Upper lobe of left lung (tissue), 6 donors: ENCODE data around the gene ERRFI1. TPM values are rescaled to one million over a fixed set of nuclear protein-coding genes. Genes with fewer than 3 reads are reported as not detected.
A peak's percentile ranks its signal among the peaks of the same experiment; 100 is the strongest.

ENCODE experiments used
- ATAC-seq, 2 donors: fragments of 200-7000 bp; cut with Tn5 transposase; one replicate each; pipeline ENCODE4 v1.9.1; 2022; ENCODE audit warnings: mild to moderate bottlenecking in 2 of 2, moderate library complexity in 2 of 2; ENCODE audit not compliant: low FRiP score in 2 of 2
- DNase-seq, 2 donors: peaks; one replicate each; pipeline ENCODE4 v3.0.0-alpha.2; 2019 to 2020
- H3K27ac ChIP-seq, 4 donors: fragments of 200-600 bp; sonication (generic); one replicate each; pipeline ENCODE4 v1.5.1; 2016 to 2019
- H3K27me3 ChIP-seq, 4 donors: fragments of 200-600 bp; sonication (generic); one replicate each; pipeline ENCODE4 v1.5.1; 2017 to 2019
- H3K36me3 ChIP-seq, 4 donors: fragments of 200-600 bp; sonication (generic); one replicate each; pipeline ENCODE4 v1.5.1; 2016 to 2019
- H3K4me1 ChIP-seq, 4 donors: fragments of 200-600 bp; sonication (generic); one replicate each; pipeline ENCODE4 v1.5.1; 2018 to 2019
- H3K4me3 ChIP-seq, 4 donors: fragments of 200-600 bp; sonication (generic); one replicate each; pipeline ENCODE4 v1.5.1; 2017 to 2019; ENCODE audit warnings: mild to moderate bottlenecking in 2 of 4, moderate library complexity in 1 of 4
- H3K9me3 ChIP-seq, 4 donors: fragments of 200-600 bp; sonication (generic); one replicate each; pipeline ENCODE4 v1.5.1; 2018 to 2019
- EP300 ChIP-seq, 4 donors: sonication (generic); formaldehyde crosslinking; IDR thresholded peaks; one replicate each; pipeline ENCODE4 v1.5.1; 2017; ENCODE audit warnings: antibody characterized with exemption in 4 of 4, control low read depth in 2 of 4
- POLR2A ChIP-seq, 4 donors: fragments of 450-650 bp; IDR thresholded peaks; one replicate each; pipeline ENCODE4 v1.5.1; 2016 to 2017; ENCODE audit warnings: antibody characterized with exemption in 4 of 4, mild to moderate bottlenecking in 2 of 4
- POLR2AphosphoS5 ChIP-seq, 2 donors: sonication (generic); formaldehyde crosslinking; IDR thresholded peaks; one replicate each; pipeline ENCODE4 v1.5.1; 2017; ENCODE audit warnings: antibody characterized with exemption in 2 of 2
- WGBS, 2 donors: methylation state at CpG; one replicate each; pipeline ENCODE4 v1.1.5; 2017 to 2018; 5-methylcytosine and 5-hydroxymethylcytosine counted together
- total RNA-seq, 6 donors: library from RNA; depleted of rRNA in 4 of 6; stranded (reverse); fragments of >200 nt in 4 of 6; gene quantifications; one replicate each; pipeline versions ENCODE4 v1.1.0 to v1.2.1, GENCODE V29; 2016 to 2021
- TF ChIP-seq, protein P1 (sequence below), 6 experiments: fragments of 450-650 bp in 4 of 6; fragments of 200-600 bp in 2 of 6; sonication (generic) in 2 of 6; IDR thresholded peaks; one replicate each; pipeline ENCODE4 v1.5.1; 2016 to 2019; ENCODE audit warnings: antibody characterized with exemption in 6 of 6
- donor health status: DM: no; HTN: no; CAD: no; lungs with moderate emphysema.
- donor health status: DM: no; HTN: yes; CAD: no; lungs with severe emphysema.

ERRFI1 gene
- total RNA-seq, 6 donors from 2014 or later = 30.4 to 164 (median 84.6) TPM

DNA sequence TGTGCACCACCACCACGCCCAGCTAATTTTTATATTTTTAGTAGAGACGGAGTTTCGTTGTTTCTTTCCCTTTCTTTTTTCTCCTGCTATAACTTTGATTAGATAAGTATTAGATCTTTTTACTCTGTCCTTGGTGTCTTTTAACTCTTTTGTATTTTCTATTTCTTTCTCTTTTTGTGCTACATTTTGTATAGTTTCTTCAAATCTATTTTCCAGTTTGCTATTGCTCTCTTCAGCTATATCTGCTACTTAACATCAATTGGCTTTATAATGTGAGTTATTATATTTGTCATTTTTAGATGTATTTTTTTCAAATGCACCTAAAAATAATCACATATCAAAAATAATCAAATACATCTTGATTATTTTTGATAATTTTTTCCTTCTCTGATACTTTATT, 16.0 kb upstream of the ERRFI1 start:
- Histone ChIP-seq H3K27ac (no peak overlapping the region), H3K4me1 (peaks cover 2 to 11% (median 4%) of the 10 kb centered on the region in 4 donors), H3K27me3 (no peaks in the 10 kb centered on the region), H3K4me3 (no peak overlapping the region), H3K36me3 (no peaks in the 10 kb centered on the region), H3K9me3 (no peaks in the 10 kb centered on the region)
- TF ChIP-seq, protein P1, sequence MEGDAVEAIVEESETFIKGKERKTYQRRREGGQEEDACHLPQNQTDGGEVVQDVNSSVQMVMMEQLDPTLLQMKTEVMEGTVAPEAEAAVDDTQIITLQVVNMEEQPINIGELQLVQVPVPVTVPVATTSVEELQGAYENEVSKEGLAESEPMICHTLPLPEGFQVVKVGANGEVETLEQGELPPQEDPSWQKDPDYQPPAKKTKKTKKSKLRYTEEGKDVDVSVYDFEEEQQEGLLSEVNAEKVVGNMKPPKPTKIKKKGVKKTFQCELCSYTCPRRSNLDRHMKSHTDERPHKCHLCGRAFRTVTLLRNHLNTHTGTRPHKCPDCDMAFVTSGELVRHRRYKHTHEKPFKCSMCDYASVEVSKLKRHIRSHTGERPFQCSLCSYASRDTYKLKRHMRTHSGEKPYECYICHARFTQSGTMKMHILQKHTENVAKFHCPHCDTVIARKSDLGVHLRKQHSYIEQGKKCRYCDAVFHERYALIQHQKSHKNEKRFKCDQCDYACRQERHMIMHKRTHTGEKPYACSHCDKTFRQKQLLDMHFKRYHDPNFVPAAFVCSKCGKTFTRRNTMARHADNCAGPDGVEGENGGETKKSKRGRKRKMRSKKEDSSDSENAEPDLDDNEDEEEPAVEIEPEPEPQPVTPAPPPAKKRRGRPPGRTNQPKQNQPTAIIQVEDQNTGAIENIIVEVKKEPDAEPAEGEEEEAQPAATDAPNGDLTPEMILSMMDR (IDR thresholded peaks at IDR 0.05) = no peak
- no peak for TF ChIP-seq EP300 (IDR thresholded peaks at IDR 0.05)
- no peak for TF ChIP-seq POLR2AphosphoS5 (IDR thresholded peaks at IDR 0.05)
- no peak for ATAC-seq
- DNase-seq = no peak
- WGBS, 2 donors = 95 to 96% methylated on average over 3 of the region's 3 CpGs

DNA sequence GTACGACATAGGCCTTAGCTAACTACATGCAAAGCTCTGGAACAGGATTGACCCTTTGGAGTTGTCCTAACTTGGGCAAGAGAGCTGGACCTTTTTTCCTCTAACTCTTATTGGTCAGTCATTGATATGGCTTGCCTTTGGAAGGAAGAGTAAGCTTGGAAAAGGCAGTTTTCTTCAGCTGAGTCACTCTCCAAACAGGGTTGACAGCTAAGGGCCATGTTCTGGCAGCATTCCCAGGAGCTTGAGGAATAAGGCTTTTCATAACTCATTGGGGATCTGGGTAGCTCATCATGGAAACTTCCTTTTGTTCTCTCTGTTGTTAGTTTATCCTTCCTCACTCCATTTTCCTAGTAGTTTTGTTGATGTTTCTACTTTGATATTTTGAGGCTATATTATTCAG, 14.5 kb upstream of the ERRFI1 start:
- peak; percentile 70 to 86 for ATAC-seq
- no peaks in the 10 kb centered on the region for H3K9me3 ChIP-seq
- TF ChIP-seq POLR2A (IDR thresholded peaks at IDR 0.05) (no peak), EP300 (IDR thresholded peaks at IDR 0.05) (peak in 1 of 4 donors; percentile 8), POLR2AphosphoS5 (IDR thresholded peaks at IDR 0.05) (peak; percentile 24 to 44)
- TF ChIP-seq, protein P1 (IDR thresholded peaks at IDR 0.05) = no peak
- no peak overlapping the region for H3K4me3 ChIP-seq
- H3K4me1 ChIP-seq = peaks cover 0 to 10% (median 3%) of the 10 kb centered on the region in 4 donors
- no peaks in the 10 kb centered on the region for H3K36me3 ChIP-seq
- no peaks in the 10 kb centered on the region for H3K27me3 ChIP-seq
- peak in 1 of 2 donors; percentile 92 for DNase-seq
- H3K27ac ChIP-seq = peak overlapping the region in 3 of 4 donors; percentile 24 to 52 (median 32)
- WGBS, 2 donors = 50 to 75% methylated on average over 1 of the region's 1 CpG

DNA sequence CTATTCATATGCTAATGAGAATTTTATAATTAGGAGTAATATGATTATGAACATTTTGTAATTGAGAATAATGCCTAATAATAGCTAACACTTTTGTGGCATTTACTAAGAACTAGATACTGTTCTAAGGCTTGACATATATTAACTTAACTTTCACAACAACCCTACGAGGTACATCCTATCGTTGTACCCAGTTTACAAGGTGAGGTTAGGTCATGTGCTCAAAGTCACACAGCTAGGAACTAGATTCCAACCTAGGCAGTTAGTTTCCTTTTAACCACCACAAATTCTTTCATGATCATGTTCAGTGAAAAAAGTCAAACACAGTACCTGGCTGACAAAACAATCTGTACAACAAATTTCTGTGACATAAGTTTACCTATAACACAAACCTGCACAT, 13.0 kb upstream of the ERRFI1 start:
- Histone ChIP-seq H3K27ac (no peak overlapping the region), H3K9me3 (no peaks in the 10 kb centered on the region), H3K4me1 (peaks cover 0 to 10% (median 3%) of the 10 kb centered on the region in 4 donors), H3K4me3 (no peak overlapping the region), H3K36me3 (no peaks in the 10 kb centered on the region), H3K27me3 (no peaks in the 10 kb centered on the region)
- DNase-seq (no peak), ATAC-seq (no peak)
- TF ChIP-seq POLR2AphosphoS5 (IDR thresholded peaks at IDR 0.05) (no peak), POLR2A (IDR thresholded peaks at IDR 0.05) (no peak), EP300 (IDR thresholded peaks at IDR 0.05) (no peak)
- TF ChIP-seq, protein P1 (IDR thresholded peaks at IDR 0.05) = no peak
- WGBS, 2 donors = 65 to 90% methylated on average over 2 of the region's 2 CpGs

DNA sequence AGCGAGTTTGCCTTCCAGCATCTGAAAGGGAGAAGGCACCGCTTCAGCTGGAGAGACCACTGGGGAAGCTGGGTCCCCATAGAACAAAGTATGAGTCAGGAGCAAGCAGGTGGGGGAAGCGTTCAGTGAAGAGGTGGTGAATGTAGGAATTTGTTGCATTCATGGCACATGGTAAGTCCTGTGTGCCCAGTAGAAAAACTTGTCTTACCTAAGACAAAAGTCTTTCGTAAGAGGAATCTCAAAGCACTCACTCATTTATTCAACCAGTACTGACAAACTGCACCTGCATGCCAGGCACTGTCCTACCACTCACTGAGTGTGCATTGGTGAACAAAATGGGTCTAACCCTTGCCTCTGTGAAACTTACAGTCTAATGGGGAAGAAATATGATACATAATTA, 9.2 kb upstream of the ERRFI1 start:
- Histone ChIP-seq H3K4me1 (peaks cover 0 to 7% (median 5%) of the 10 kb centered on the region in 4 donors), H3K4me3 (no peak overlapping the region), H3K9me3 (no peaks in the 10 kb centered on the region), H3K27me3 (no peaks in the 10 kb centered on the region), H3K36me3 (no peaks in the 10 kb centered on the region), H3K27ac (no peak overlapping the region)
- WGBS, 2 donors = 92 to 99% methylated on average over 4 of the region's 4 CpGs
- TF ChIP-seq EP300 (IDR thresholded peaks at IDR 0.05) = no peak
- no peak for TF ChIP-seq POLR2A (IDR thresholded peaks at IDR 0.05)
- TF ChIP-seq, protein P1 (IDR thresholded peaks at IDR 0.05) = no peak
- no peak for TF ChIP-seq POLR2AphosphoS5 (IDR thresholded peaks at IDR 0.05)
- ATAC-seq (no peak), DNase-seq (no peak)

DNA sequence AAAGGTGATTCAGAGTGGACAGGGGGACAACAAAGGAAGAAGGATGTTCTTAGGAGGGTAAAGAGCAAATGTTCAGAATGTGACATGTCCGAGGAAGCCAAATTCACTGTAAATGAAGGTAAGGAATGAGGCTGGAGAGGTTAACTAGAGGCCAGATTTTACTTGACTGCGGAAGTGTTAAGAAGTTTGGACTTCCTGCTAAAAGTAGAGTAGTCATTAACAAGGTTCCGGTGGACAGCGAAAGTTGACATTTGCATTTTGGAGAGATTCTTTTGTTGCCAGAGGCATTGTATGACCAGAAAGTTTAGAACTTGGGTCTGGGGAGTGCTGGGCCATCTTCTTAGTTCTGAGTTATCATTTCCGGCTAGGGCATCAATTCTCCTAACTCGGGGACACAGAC, 7.2 kb upstream of the ERRFI1 start:
- Histone ChIP-seq H3K9me3 (no peaks in the 10 kb centered on the region), H3K4me3 (no peak overlapping the region), H3K4me1 (peaks cover 3 to 9% (median 8%) of the 10 kb centered on the region in 4 donors), H3K27me3 (no peaks in the 10 kb centered on the region), H3K36me3 (no peaks in the 10 kb centered on the region), H3K27ac (no peak overlapping the region)
- DNase-seq (no peak), ATAC-seq (no peak)
- WGBS, 2 donors = 49 to 57% methylated on average over 6 of the region's 6 CpGs
- TF ChIP-seq, protein P1 (IDR thresholded peaks at IDR 0.05) = no peak
- TF ChIP-seq POLR2A (IDR thresholded peaks at IDR 0.05) = no peak
- no peak for TF ChIP-seq POLR2AphosphoS5 (IDR thresholded peaks at IDR 0.05)
- no peak for TF ChIP-seq EP300 (IDR thresholded peaks at IDR 0.05)
